ENCODE data around the gene KRT32. TPM values are rescaled to one million over a fixed set of nuclear protein-coding genes. Genes with fewer than 3 reads are reported as not detected.

The KRT32 gene
- not detected for total RNA-seq

- no peak for TF ChIP-seq CTCF (IDR thresholded peaks at IDR 0.05)
- peaks cover 0 to 7% of the 10 kb centered on the region in 2 donors for H3K4me1 ChIP-seq
- H3K36me3 ChIP-seq = no peaks in the 10 kb centered on the region
- no peak within 1 kb of the TSS for H3K4me3 ChIP-seq
- no peak within 1 kb of the TSS for H3K27ac ChIP-seq
- peaks cover 0 to 29% of the 10 kb centered on the region in 2 donors for H3K9me3 ChIP-seq
- DNase-seq (ENCODE audit: low spot score) = no peak
- no peaks in the 10 kb centered on the region for H3K27me3 ChIP-seq
Measured at GRCh38 chr17:41466988-41467387, at the start of gene KRT32. KRT32 (minus strand) TSS chr17:41467386; CDS start chr17:41467325, 61 bp downstream.

GRCh38 chr17:41516830-41517283 lies 49.7 kb upstream of the KRT32 start:
- H3K36me3 ChIP-seq = no peaks in the 10 kb centered on the region
- DNase-seq (ENCODE audit: low spot score) = no peak
- no peaks in the 10 kb centered on the region for H3K9me3 ChIP-seq
- no peaks in the 10 kb centered on the region for H3K4me1 ChIP-seq
- no peak overlapping the region for H3K27ac ChIP-seq
- no peak for TF ChIP-seq CTCF (IDR thresholded peaks at IDR 0.05)
- H3K27me3 ChIP-seq = no peaks in the 10 kb centered on the region
- no peak overlapping the region for H3K4me3 ChIP-seq

- Histone ChIP-seq H3K4me1 (no peaks in the 10 kb centered on the region), H3K27ac (no peak overlapping the region), H3K36me3 (no peaks in the 10 kb centered on the region), H3K9me3 (no peaks in the 10 kb centered on the region), H3K27me3 (no peaks in the 10 kb centered on the region), H3K4me3 (no peak overlapping the region)
- no peak for TF ChIP-seq CTCF (IDR thresholded peaks at IDR 0.05)
- DNase-seq (ENCODE audit: low spot score) = no peak
Measured at GRCh38 chr17:41516147-41516829, 49.1 kb upstream of the KRT32 start.

GRCh38 chr17:41513168-41513547 lies 46.0 kb upstream of the KRT32 start:
- Histone ChIP-seq H3K36me3 (no peaks in the 10 kb centered on the region), H3K27me3 (no peaks in the 10 kb centered on the region), H3K4me1 (no peaks in the 10 kb centered on the region), H3K27ac (no peak overlapping the region), H3K9me3 (no peaks in the 10 kb centered on the region), H3K4me3 (no peak overlapping the region)
- TF ChIP-seq CTCF (IDR thresholded peaks at IDR 0.05) = no peak
- no peak for DNase-seq (ENCODE audit: low spot score)

- Histone ChIP-seq H3K4me1 (no peaks in the 10 kb centered on the region), H3K27me3 (no peaks in the 10 kb centered on the region), H3K4me3 (no peak overlapping the region), H3K27ac (no peak overlapping the region), H3K36me3 (no peaks in the 10 kb centered on the region), H3K9me3 (no peaks in the 10 kb centered on the region)
- no peak for DNase-seq (ENCODE audit: low spot score)
- no peak for TF ChIP-seq CTCF (IDR thresholded peaks at IDR 0.05)
Measured at GRCh38 chr17:41512546-41513167, 45.5 kb upstream of the KRT32 start.
